CD14-positive monocyte (primary cell): ENCODE measurements around the gene PRICKLE1. TPM values are rescaled to one million over a fixed set of nuclear protein-coding genes. Genes with fewer than 3 reads are reported as not detected.

Experiments used
- DNase-seq, 3 donors: peaks; one replicate each; pipeline ENCODE4 v3.0.0-alpha.2; 2011 to 2022
- H2AFZ ChIP-seq: 2 replicates; pipeline ENCODE4 v1.6.0; 2012; ENCODE audit warnings: mild to moderate bottlenecking, low read depth, low read length, inconsistent platforms; ENCODE audit not compliant: insufficient read depth, poor library complexity, severe bottlenecking
- H3K27ac ChIP-seq, 2 donors: 1 replicate in 1 of 2; 2 replicates in 1 of 2; pipeline ENCODE4 v1.5.1; 2012 to 2013; ENCODE audit warnings: low read length in 2 of 2, control low read depth in 1 of 2, inconsistent platforms in 1 of 2, low read depth in 1 of 2, mild to moderate bottlenecking in 1 of 2
- H3K27me3 ChIP-seq, 2 donors: one replicate each; pipeline versions ENCODE4 v1.6.0 to v1.6.1; 2011 to 2013; ENCODE audit warnings: low read length in 2 of 2; ENCODE audit not compliant: control insufficient read depth in 2 of 2, insufficient read depth in 2 of 2
- H3K36me3 ChIP-seq, 2 donors: replicated peaks in 1 of 2; 1 replicate in 1 of 2; 2 replicates in 1 of 2; pipeline versions ENCODE4 v1.5.1 to v1.6.1; 2012 to 2013; ENCODE audit warnings: low read length in 2 of 2, control low read depth in 1 of 2, inconsistent platforms in 1 of 2, mild to moderate bottlenecking in 1 of 2; ENCODE audit not compliant: insufficient read depth in 2 of 2, control insufficient read depth in 1 of 2
- H3K4me1 ChIP-seq, 2 donors: 1 replicate in 1 of 2; 2 replicates in 1 of 2; pipeline versions ENCODE4 v1.5.1 to v1.6.1; 2012 to 2013; ENCODE audit warnings: low read length in 2 of 2, control low read depth in 1 of 2, inconsistent platforms in 1 of 2, mild to moderate bottlenecking in 1 of 2, moderate library complexity in 1 of 2; ENCODE audit not compliant: insufficient read depth in 2 of 2, control insufficient read depth in 1 of 2
- H3K4me2 ChIP-seq: replicated peaks from 2 replicates; pipeline ENCODE3; 2012; ENCODE audit warnings: low read length, moderate library complexity, mild to moderate bottlenecking; ENCODE audit not compliant: poor library complexity, severe bottlenecking; ENCODE audit errors: extremely low read depth
- H3K4me3 ChIP-seq, 3 experiments: fragments of 200-600 bp in 1 of 3; sonication (generic) in 1 of 3; replicated peaks in 1 of 3; 1 replicate in 2 of 3; 2 replicates in 1 of 3; pipeline ENCODE4 v1.5.1; 2011 to 2013; ENCODE audit warnings: low read length in 3 of 3, mild to moderate bottlenecking in 3 of 3, control low read depth in 2 of 3, low read depth in 2 of 3, inconsistent platforms in 1 of 3, moderate library complexity in 1 of 3
- H3K79me2 ChIP-seq: 2 replicates; pipeline ENCODE4 v1.6.0; 2012; ENCODE audit warnings: mild to moderate bottlenecking, control low read depth, inconsistent platforms, low read length, moderate library complexity; ENCODE audit not compliant: insufficient read depth
- H3K9ac ChIP-seq: 2 replicates; pipeline ENCODE4 v1.6.0; 2017; ENCODE audit warnings: low read length, mild to moderate bottlenecking; ENCODE audit not compliant: insufficient read depth, poor library complexity, severe bottlenecking
- H3K9me3 ChIP-seq, 2 donors: replicated peaks in 1 of 2; 1 replicate in 1 of 2; 2 replicates in 1 of 2; pipeline versions ENCODE4 v1.5.1 to v1.6.1; 2012 to 2013; ENCODE audit warnings: low read length in 2 of 2, control low read depth in 1 of 2; ENCODE audit not compliant: control insufficient read depth in 1 of 2, insufficient read depth in 1 of 2
- H4K20me1 ChIP-seq: 2 replicates; pipeline ENCODE4 v1.6.0; 2012; ENCODE audit warnings: mild to moderate bottlenecking, low read length, control low read depth, moderate library complexity; ENCODE audit not compliant: insufficient read depth
- H3K27ac Mint-ChIP-seq, 7 donors: one replicate each; pipeline ENCODE4 v1.8.0; 2020; ENCODE audit warnings: mild to moderate bottlenecking in 7 of 7, mixed read lengths in 7 of 7, moderate library complexity in 6 of 7, inconsistent platforms in 2 of 7
- H3K27me3 Mint-ChIP-seq, 3 donors: one replicate each; pipeline ENCODE4 v1.8.0; 2021 to 2022; ENCODE audit warnings: low read depth in 3 of 3, mild to moderate bottlenecking in 3 of 3, mixed read lengths in 3 of 3, moderate library complexity in 3 of 3, inconsistent platforms in 1 of 3
- H3K36me3 Mint-ChIP-seq, 2 donors: one replicate each; pipeline ENCODE4 v1.8.0; 2020; ENCODE audit warnings: mixed read lengths in 2 of 2, inconsistent platforms in 1 of 2, mild to moderate bottlenecking in 1 of 2
- H3K4me1 Mint-ChIP-seq: one replicate; pipeline ENCODE4 v1.8.0; 2020; ENCODE audit warnings: mild to moderate bottlenecking, mixed read lengths
- H3K4me3 Mint-ChIP-seq, 2 donors: one replicate each; pipeline ENCODE4 v1.8.0; 2020; ENCODE audit warnings: mild to moderate bottlenecking in 2 of 2, mixed read lengths in 2 of 2, moderate library complexity in 1 of 2
- H3K9me3 Mint-ChIP-seq, 7 donors: one replicate each; pipeline ENCODE4 v1.8.0; 2020 to 2022; ENCODE audit warnings: mixed read lengths in 7 of 7, mild to moderate bottlenecking in 6 of 7, moderate library complexity in 6 of 7, inconsistent platforms in 2 of 7
- WGBS: methylation state at CpG from one replicate; pipeline ENCODE4 v1.1.5; 2013; ENCODE audit warnings: missing lambda C conversion rate; ENCODE audit not compliant: insufficient coverage; 5-methylcytosine and 5-hydroxymethylcytosine counted together
- intact Hi-C, 2 donors: fragments of 100-400 bp; cut with micrococcal nuclease; formaldehyde crosslinking; loops; one replicate each; pipeline versions ENCODE4 v1.15.0 to v1.15.1; 2023
- polyA plus RNA-seq, 3 donors: library from polyadenylated mRNA; depleted of rRNA in 1 of 3; unstranded in 2 of 3; stranded (reverse) in 1 of 3; fragments of 300-500 nt in 2 of 3; fragments of >200 nt in 1 of 3; fragmentation: Illumina TruSeq in 2 of 3; gene quantifications; 1 replicate in 2 of 3; 2 replicates in 1 of 3; pipeline ENCODE4 v1.2.3, GENCODE V29; 2012 to 2021
- TF ChIP-seq, protein P1 (sequence below): fragments of 200-600 bp; IDR thresholded peaks from one replicate; pipeline ENCODE4 v1.8.0; 2022; ENCODE audit warnings: antibody characterized with exemption, mild to moderate bottlenecking

The PRICKLE1 gene
- polyA plus RNA-seq, 3 donors, result 1.3 to 5.1 (median 2.6) TPM

DNA sequence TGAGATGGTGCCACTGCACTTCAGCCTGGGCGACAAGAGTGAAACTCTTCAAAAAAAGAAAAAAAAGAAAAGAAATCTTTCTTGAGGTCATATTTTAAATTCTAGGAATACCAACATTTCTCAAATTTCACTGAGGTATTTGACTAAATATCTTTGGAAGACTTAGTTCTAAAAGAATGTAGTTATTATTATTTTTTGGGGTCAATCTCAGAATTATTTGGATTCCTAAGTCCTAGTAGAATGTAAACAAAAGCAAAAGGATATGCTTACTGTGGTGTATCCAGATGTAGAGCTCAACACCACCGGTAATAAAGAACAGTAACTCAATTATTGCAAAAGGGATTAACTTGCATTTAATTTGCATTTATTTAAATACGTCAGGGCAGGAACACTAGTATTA, 25.0 kb downstream of the PRICKLE1 start:
- Histone ChIP-seq H3K27me3 (no peaks in the 10 kb centered on the region), H3K4me1 (no peaks in the 10 kb centered on the region), H2AFZ (no peak overlapping the region), H4K20me1 (peaks cover 3% of the 10 kb centered on the region), H3K4me3 (no peak overlapping the region), H3K4me2 (no peak overlapping the region), H3K9me3 (no peaks in the 10 kb centered on the region), H3K36me3 (no peaks in the 10 kb centered on the region), H3K27ac (no peak overlapping the region), H3K79me2 (no peaks in the 10 kb centered on the region), H3K9ac (no peak overlapping the region)
- peaks cover 0 to 7% (median under 1%) of the 10 kb centered on the region in 3 donors for H3K27me3 Mint-ChIP-seq
- peaks cover 2% of the 10 kb centered on the region for H3K4me1 Mint-ChIP-seq
- no peaks in the 10 kb centered on the region for H3K9me3 Mint-ChIP-seq
- H3K36me3 Mint-ChIP-seq, result no peaks in the 10 kb centered on the region
- H3K27ac Mint-ChIP-seq, result no peak overlapping the region
- intact Hi-C loops, result no loop called here
- 100% methylated on average over 1 of the region's 3 CpGs for WGBS
- no peak overlapping the region for H3K4me3 Mint-ChIP-seq
- TF ChIP-seq, protein P1, sequence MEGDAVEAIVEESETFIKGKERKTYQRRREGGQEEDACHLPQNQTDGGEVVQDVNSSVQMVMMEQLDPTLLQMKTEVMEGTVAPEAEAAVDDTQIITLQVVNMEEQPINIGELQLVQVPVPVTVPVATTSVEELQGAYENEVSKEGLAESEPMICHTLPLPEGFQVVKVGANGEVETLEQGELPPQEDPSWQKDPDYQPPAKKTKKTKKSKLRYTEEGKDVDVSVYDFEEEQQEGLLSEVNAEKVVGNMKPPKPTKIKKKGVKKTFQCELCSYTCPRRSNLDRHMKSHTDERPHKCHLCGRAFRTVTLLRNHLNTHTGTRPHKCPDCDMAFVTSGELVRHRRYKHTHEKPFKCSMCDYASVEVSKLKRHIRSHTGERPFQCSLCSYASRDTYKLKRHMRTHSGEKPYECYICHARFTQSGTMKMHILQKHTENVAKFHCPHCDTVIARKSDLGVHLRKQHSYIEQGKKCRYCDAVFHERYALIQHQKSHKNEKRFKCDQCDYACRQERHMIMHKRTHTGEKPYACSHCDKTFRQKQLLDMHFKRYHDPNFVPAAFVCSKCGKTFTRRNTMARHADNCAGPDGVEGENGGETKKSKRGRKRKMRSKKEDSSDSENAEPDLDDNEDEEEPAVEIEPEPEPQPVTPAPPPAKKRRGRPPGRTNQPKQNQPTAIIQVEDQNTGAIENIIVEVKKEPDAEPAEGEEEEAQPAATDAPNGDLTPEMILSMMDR, result no peak
- DNase-seq, result no peak

DNA sequence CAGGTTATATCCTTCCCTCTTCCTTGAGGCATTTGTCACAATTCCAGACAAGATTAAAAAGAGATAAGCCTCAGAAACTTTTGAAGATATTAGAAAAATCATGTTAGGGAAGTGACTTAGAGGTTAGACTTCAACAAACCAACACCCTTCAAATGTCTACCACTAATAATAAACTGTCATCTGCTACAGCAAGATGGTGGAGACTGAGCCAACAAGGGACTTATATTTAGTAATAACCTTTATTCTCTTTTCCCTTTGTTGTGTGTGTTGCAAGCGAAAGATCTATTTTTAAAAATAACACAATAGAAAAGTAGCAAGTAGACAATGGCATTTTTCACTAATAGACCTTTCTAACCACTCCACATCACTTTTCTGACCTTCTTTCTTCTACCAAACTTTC, 28.6 kb downstream of the PRICKLE1 start:
- no peaks in the 10 kb centered on the region for H3K4me1 ChIP-seq
- H3K27me3 ChIP-seq, result peaks cover 0 to 2% of the 10 kb centered on the region in 2 donors
- H3K4me2 ChIP-seq, result no peak overlapping the region
- H2AFZ ChIP-seq, result no peak overlapping the region
- no peaks in the 10 kb centered on the region for H3K36me3 ChIP-seq
- no peak overlapping the region for H3K4me3 ChIP-seq
- Mint-ChIP-seq H3K4me3 (no peak overlapping the region), H3K4me1 (no peaks in the 10 kb centered on the region), H3K27me3 (peaks cover 0 to 4% (median 1%) of the 10 kb centered on the region in 3 donors), H3K36me3 (no peaks in the 10 kb centered on the region), H3K27ac (no peak overlapping the region), H3K9me3 (no peaks in the 10 kb centered on the region)
- H3K9ac ChIP-seq, result no peak overlapping the region
- TF ChIP-seq, protein P1, result no peak
- H4K20me1 ChIP-seq, result peaks cover 3% of the 10 kb centered on the region
- WGBS, result no CpG with 5 or more reads among the region's 1 CpG
- DNase-seq, result no peak
- no peak overlapping the region for H3K27ac ChIP-seq
- H3K9me3 ChIP-seq, result no peaks in the 10 kb centered on the region
- intact Hi-C loops, result no loop called here
- no peaks in the 10 kb centered on the region for H3K79me2 ChIP-seq
